ENCODE data around the gene LACTB.

The LACTB gene

DNA sequence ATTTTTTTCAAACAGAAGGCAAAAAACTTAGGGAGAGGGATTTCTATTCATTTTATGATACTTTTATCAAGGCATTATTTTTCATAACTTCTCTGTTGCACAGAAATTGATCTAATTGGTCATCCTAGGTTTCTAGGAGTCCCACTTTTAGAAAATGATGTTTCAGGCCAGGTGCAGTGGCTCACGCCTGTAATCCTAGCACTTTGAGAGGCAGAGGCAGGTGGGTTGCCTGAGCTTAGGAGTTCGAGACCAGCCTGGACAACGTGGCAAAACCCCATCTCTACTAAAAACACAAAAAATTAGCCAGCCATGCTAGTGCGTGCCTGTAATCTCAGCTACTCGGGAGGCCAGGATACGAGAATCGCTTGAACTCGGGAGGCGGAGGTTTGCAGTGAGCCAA lies 2.8 kb downstream of the LACTB start:
- no peak for DNase-seq (ENCODE audit: low spot score)

DNA sequence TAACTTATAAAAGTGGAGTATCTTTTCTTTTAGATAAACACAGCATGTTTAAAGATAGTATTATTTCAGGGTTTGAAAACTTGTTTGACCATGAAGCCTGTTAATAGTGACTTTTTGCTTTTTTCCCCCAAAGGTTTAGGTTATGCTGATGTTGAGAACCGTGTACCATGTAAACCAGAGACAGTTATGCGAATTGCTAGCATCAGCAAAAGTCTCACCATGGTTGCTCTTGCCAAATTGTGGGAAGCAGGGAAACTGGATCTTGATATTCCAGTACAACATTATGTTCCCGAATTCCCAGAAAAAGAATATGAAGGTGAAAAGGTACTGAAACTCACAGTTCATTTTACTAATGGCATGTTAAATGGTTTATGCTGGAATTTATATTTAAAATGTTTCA lies 5.1 kb downstream of the LACTB start:
- DNase-seq (ENCODE audit: low spot score) = no peak

DNA sequence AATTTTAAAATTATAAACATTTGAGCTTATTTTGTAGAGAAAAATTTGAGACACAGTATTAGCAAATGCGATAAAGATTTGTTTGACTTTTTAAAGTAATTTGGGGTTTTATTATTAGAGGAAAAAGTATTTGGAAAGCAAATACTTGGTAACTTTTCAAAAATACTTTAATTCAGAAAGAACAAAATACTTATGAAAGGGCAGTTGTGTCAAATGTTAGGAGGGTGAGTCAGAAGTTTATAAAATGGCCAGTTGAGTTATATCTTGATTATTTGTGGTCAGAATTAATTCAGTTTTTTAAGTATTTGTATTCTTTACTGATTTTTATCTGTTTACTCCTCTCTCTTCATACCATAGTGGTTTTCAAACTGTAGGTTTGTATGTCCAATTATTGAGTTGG lies 12.1 kb downstream of the LACTB start:
- no peak for DNase-seq (ENCODE audit: low spot score)

DNA sequence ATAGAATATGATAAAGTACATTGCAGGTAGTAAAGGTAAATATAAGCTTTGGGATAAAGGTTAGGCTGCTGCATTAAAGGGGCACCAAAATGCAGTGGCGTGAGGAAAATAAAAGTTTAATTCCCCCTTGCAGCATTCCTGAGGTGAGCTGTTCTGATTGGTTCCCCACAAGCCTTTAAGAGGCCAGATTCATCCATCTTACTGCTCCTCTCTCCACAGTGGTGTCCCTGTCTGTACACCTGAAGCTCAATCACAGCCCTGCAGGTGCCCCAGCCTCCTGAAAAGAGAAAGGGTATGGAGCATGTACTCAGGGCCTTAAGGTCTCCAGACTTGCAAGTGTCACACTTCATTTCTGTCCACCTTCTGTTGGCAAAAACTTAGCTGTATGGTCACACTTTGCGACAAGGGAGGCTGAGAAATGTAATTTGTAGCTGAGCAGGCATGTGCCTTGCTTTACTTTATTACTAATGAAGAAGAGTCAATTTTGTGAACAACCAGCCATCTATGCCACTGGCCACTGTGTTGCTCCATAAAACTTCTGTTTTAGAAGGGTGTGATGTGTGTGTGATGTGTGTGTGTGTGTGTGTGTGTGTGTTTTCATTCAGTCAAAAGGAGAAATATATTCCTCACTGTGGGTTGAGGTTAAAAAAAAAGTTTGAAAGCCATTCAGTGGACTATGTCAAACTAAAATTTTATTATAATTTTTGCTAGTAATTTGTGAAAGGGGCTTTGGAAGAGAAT lies 12.8 kb downstream of the LACTB start:
- DNase-seq (ENCODE audit: low spot score) = no peak

DNA sequence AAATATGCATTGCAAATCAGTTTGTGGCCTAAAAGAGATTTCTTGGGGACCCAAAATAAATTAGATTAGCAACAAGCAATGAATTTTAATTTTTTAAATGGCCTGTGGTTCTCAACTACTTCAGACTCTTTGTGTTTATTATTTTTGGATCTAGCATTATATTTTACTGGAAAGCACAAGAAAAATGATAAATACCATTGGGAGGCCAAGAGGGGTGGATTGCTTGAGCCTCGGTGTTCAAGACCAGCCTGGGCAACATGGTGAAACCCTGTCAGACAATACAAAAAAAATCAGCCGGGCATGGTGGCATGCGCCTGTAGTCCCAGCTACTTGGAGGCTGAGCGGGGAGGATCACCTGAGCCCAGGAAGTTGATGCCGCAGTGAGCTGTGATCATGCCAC lies 13.6 kb downstream of the LACTB start:
- DNase-seq (ENCODE audit: low spot score) = no peak

DNA sequence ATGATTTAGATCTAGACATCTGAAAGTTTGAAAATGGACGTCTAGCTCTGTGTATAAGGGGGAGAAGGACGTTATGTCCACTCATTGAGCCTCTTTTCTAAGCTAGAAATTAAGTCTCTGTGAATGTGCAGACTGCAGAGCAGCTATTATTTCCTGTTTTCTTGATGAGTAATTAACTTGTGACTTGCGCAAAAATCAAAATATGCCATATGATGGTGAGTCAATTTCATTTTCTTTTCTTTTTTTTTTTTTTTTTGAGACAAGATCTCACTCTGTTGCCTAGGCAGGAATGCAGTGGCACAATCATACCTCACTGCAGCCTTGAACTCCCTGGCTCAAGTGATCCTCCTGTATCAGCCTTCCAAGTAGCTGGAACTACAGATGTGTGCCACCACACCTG lies 14.1 kb downstream of the LACTB start:
- DNase-seq (ENCODE audit: low spot score) = no peak

DNA sequence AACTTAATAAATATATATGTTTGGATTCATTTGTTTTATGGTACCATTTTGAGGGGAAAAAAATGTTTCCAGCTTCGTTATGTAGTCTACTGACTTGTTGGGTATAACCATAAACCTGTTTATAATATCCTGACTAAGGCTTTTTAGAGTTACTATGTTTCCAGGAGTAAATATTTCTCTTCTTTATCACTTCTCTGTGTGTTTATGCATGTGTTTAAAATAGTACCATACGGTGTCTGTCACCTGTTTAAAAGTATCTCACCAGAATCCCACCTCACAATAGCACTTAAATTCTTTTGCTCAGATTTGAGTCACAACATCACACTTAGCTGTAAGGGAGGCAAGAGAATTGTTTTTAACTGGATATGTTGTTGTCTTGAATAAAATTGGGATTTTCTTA lies 15.1 kb downstream of the LACTB start:
- no peak for DNase-seq (ENCODE audit: low spot score)

DNA sequence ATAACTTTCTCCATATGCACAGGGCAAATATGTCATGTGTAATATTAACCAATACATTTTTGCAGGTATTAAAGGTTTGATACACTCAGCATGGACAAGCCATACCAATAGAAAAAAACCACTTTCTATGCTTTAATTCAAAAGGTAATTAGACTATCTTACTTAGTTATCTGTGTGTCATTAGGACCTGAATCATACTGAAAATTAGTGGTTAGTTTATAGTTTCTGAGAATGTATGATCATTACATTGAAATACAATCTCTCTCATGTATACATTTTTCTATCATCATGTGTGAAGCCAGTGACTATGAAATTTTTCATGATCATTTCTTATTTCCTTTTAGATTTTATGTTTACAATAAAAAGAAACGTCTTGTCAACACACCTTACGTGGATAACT lies 19.3 kb downstream of the LACTB start:
- DNase-seq (ENCODE audit: low spot score) = no peak

DNA sequence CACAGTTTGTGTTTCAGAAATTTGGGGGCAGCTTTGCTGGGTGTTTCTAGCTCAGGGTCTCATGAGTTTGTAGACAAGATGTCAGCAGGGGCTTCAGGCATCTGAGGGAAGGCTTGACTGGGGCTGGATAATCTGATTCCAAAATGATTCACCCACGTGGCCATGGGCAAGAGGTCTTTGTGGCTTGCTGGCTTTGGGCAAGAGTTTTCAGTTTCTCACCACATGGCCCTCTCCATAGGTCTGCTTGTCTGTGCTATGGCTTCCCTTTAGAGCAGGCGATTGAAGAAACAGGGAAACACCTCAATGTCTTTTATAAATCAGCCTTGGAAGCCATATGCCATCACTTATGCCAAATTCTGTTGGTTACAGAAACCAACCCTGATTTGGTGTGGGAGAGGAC lies 23.8 kb downstream of the LACTB start:
- no peak for DNase-seq (ENCODE audit: low spot score)

DNA sequence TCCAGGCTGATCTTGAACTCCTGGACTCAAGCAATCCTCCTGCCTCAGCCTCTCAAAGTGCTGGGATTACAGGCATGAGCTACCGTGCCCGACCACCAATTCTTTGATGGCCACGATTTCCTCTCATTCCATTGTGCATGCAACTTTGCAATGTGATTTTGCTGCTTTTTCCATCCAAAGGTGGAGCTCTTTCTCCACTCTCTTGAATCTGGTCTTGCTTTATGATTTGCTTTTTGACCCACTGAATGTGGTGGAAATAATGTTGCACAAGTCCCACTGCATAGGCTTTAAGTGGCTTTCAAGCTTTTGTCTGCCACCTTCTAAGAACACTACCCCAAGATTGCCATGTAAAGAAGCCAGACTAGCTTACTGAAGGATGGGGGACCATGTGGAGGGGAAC lies 25.0 kb downstream of the LACTB start:
- no peak for DNase-seq (ENCODE audit: low spot score)

DNA sequence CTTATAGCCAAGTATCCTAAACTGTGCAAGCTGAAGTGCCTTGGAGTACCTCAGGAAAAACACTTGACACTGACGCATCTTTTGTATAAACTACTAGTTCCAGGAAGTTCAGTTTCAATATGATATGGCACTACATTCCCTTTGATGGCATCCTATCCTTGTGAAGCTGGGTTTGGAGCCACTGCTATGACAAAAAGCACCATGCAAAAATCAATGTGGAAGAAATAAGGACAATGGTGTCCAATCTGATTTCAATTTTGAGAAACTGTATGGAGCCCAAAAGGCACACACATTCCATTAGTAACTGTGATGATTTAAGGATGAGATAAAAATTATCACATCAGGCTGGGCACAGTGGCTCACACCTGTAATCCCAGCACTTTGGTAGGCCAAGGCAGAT lies 30.0 kb downstream of the LACTB start:
- no peak for DNase-seq (ENCODE audit: low spot score)

DNA sequence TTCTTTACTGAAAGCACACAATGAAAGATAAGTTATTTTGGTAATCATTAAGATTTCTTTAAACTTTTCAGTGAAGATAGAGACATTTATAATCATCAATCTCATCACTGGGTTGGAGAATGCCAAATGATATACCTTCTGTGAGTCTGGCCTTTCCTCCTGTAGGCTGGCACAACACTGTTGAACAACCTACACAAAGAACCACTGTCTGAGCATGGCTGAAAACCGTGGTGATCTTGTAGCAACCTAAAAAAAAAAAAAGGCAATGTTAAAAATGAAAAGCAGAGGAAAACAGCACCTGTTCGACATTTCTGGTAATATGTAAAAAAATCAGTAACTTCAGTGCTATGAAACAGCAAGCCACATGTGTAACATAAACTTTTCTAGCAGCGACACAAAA lies 33.8 kb downstream of the LACTB start:
- no peak for DNase-seq (ENCODE audit: low spot score)

DNA sequence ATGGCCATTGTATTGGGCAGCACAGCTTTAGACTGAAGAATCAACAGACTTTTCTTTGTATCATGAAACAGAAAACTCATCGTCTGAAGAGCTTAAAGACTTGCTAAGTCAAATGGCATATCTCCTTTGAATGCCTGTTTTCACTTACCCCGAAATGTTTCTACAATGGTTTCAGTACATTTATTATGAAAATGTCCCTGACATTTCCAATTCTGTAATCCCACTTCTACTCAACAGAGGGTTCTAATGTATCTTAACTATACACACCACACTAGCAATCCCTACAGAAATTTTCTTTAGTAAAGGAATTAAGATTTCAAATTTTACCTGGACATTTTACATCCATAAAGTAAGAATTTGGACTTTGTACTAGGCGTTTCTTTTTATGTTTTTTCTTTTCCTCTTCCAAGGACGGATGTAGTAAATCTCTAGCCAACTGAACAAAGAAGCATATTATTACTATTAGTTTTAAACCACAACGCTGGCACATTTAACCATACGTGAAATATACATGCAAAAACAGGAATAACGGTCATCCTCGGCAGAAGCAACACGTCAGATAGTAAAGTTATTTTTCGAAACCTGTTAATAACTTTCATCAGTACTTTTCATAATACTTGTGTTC lies 34.5 kb downstream of the LACTB start:
- no peak for DNase-seq (ENCODE audit: low spot score)

DNA sequence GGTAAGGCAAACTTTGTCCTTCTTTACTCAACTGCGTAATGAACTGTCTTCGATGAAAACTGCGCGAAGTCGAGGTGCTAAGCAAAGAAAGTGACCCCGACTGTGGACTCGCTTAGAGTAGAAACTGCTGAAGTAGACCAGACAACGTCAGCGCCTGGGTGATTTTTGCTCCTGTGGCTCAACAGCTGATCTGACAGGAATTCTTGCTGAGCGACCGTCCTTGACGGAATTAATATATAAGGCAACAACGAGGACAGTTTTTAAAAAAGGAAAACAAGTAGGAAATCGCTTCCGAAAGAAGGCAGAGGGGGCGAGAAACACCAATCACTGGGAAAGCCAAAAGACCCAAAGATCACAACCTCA lies 35.1 kb downstream of the LACTB start:
- DNase-seq (ENCODE audit: low spot score) = no peak

DNA sequence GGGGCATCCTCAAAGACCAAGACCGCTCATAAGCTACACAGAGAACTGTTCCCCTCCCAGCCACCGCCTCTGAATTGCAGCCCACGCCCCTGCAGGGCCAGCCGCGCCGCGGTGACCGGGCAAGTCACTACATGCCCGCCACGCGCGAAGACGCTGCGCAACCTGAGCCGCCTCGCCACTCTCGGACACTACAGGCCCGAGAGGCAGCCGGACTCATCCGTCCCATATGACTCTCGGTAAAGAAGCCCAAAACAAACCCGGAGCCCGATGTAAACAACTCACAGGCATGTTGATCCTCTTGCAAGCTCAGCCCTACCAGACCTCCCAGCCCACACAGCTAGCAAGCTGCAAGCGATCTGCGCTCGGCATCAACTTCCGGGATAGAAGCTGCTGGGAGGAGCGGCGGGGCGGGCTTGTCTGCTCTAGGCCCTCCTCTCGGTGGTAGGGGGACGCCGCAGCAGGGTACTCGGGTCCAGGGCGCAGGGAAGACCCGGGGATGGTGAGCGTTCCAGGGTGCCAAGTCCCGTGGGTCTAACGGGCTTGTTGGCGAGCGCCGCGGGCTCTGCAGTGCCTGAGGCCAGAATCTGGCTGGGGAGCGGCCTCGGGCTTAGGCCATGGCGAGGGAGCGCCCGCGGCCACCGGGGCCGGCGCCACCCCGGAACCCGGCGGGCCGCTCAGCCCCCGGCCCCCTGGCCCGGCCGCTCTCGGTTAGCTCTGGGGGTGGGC lies 35.6 kb downstream of the LACTB start, which contains the start of gene RPS27L:
Gene RPS27L (minus strand): TSS at position 360 of the 726 bp plus-strand sequence. CDS start 72 bp downstream, at position 288.
- peak; percentile 95 for DNase-seq (ENCODE audit: low spot score)

DNA sequence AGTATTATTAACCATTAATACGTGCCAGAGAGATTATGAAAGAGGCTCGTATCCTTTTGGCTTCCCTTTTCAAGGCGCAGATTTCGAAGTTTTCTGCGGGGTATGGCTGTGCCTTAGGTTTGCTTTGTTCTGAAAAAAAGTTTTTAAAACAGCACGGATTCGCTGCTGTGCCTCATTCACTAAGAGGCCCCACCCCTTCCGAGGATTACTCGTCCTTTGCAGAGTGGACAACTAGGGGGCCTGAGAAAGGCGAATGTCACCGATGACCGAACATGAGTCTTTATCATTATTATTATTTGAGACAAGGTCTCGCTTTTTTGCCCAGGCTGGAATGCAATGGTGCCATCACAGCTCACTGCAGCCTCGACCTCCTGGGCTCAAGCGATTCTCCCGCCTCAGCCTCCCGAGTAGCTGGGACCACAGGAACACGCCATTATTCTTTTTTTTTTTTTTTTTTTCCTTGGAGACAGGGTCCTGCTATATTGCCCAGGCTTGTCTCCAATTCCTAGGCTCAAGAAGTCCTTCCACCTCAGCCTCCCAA lies 36.3 kb downstream of the LACTB start:
- peak; percentile 69 for DNase-seq (ENCODE audit: low spot score)

DNA sequence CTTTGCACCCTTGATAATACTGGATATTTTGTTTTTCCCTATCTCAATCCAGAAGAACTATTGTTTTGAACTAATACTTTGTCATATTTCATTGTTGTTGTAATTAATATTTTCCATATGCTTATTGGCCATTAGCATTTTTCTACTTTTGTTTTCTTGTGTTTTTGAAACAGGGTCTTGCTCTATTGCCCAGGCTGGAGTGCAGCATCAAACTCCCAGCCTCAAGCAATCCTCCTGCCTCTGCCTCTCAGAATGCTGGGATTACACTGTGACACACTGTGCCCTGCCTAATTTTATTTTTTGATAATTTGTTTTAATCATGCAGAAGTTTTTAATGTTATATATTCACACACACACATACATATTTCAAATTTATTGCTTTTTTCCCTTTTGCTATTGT lies 39.0 kb downstream of the LACTB start:
- DNase-seq (ENCODE audit: low spot score) = no peak

DNA sequence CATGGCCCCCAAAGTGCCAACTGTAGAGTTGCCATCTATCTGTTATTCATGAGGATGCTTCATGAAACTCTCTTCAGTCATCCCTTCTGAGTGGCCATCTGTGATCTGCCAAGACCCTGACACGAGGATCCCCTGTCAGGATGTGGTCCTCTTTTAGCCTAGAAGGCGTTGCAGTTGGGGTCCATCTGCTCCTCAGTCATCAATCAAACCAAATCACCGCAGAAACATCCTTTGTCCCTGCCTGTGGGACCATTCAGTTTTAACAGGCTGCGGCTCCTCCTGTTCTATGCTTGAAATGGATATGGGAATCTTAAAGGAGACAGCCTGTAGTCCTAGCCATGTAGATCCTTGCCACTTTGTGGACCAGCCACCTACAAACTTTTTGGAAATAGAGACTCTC lies 41.6 kb downstream of the LACTB start:
- no peak for DNase-seq (ENCODE audit: low spot score)

DNA sequence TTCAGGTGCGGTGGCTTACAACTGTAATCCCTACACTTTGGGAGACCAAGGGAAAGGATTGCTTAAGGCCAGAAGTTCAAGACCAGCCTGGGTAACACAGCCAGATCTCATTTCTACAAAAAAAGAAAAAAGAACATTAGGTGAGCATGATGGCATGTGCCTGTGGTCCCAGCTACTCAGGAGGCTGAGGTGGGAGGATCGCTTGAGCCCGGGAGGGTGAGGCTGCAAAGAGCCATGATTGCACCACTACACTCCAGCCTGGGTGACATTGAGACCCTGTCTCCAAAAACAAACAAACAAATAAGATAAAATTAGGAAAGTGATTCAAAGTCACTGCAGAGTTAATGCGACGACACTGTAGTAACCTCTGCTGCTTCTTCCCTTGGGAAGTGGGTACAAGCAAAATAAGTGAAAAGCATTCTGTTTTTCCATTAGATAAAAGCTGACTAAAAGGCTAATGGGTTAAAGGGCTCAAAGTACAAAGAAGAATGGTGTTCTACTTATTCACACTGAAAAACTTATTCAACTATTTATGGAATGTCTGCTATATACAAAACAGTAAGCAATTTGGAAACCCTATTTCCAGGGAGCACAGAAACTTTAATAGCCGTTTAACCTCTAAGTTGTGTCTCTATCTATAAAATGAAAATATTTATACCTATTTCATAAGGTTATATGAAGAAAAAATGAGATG lies 43.7 kb downstream of the LACTB start:
- no peak for DNase-seq (ENCODE audit: low spot score)

DNA sequence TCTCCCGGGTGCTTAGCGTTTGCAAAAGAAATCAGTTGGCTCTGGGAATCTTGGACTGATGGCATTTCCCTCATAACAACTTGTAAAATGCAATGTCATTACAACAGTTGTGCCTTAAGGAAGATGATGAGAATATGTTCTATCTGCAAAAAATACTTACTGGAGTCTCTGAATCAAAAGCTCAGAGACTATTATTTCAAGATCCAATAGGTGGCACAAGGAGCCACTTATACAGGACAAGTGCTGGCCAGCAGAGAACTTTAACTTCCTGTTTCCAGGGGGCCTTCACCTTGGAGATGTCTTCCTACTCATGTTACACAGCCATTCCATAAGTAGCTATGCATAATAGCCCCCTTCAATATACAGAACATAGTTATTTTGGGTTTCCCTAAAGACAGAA lies 44.6 kb downstream of the LACTB start:
- no peak for DNase-seq (ENCODE audit: low spot score)

DNA sequence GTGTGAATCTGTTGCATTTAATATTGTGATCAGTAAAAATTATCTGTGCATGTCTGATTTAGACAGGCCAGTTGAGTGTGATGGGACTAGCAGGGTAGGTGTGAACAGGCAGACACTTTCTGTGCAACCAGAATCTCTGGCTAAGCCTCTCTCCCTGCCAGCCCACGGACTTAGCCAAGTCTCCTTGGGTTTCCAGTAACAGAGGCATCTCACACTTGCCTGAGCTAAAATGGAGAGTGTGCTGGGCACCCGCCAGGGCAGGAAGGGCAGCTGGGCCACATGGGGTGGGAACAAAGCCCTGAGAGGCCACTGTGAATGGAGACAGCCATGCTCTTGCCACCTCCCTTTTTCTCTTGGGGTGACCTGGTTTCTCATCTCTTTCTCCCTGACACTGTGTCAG lies 48.1 kb downstream of the LACTB start:
- no peak for DNase-seq (ENCODE audit: low spot score)

DNA sequence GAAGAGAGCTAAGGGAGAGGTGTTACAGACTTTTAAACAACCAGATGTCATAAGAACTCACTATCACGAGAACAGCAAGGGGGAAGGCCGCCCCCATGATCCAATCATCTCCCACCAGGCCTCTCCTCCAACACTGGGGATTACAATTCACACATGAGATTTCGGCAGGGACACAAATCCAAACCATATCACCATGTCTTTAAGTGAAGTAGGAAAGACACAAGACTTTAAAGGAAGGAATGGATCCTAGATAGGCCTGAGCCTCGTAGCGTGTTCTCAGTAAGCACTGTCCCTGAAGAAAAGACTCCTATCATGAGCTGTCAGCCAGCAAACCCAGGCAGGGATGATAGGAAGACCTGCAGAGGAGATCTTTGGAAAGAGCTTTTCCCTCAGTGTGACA lies 50.7 kb downstream of the LACTB start:
- no peak for DNase-seq (ENCODE audit: low spot score)
